GM04503 (cell line): ENCODE measurements around the gene ZNF324.
"Not testable (repeated sequence)": the region's sequence is repeated elsewhere in the genome, so short reads cannot be mapped to it uniquely, and the experiment has no call there.

Source experiments
- DNase-seq: peaks from one replicate; pipeline ENCODE4 v3.0.0-alpha.2; 2012; ENCODE audit warnings: low read depth

Gene ZNF324

GRCh38 chr19:58466760-58467589 lies at the start of gene ZNF324:
Gene ZNF324, plus strand, starts transcription at chr19:58467080. Its CDS starts 2,106 bp downstream, at chr19:58469186.
- peak; percentile 55 for DNase-seq

- no peak for DNase-seq
Observed at GRCh38 chr19:58428617-58429016, 38.3 kb upstream of the ZNF324 start.

- DNase-seq, result no peak
Observed at GRCh38 chr19:58429745-58430144, 37.1 kb upstream of the ZNF324 start.

GRCh38 chr19:58434217-58434616 lies 32.7 kb upstream of the ZNF324 start:
- no peak for DNase-seq

GRCh38 chr19:58439576-58440554 lies 27.0 kb upstream of the ZNF324 start, which contains the start of gene ZNF132:
Gene ZNF132, minus strand, starts transcription at chr19:58440153. Its CDS starts 332 bp downstream, at chr19:58439821.
- DNase-seq, result peak; percentile 99

- DNase-seq, result no peak
Observed at GRCh38 chr19:58440556-58440955, 26.3 kb upstream of the ZNF324 start.

GRCh38 chr19:58442986-58443385 lies 23.9 kb upstream of the ZNF324 start:
- DNase-seq, result not testable (repeated sequence)

- DNase-seq, result not testable (repeated sequence)
Observed at GRCh38 chr19:58448860-58449259, 18.0 kb upstream of the ZNF324 start.

GRCh38 chr19:58449980-58450379 lies 16.9 kb upstream of the ZNF324 start:
- not testable (repeated sequence) for DNase-seq

- no peak for DNase-seq
Observed at GRCh38 chr19:58450856-58451357, 16.0 kb upstream of the ZNF324 start.

GRCh38 chr19:58451358-58452101 lies 15.3 kb upstream of the ZNF324 start, which contains the start of gene ZNF324B:
Gene ZNF324B, plus strand, starts transcription at chr19:58451622. Its CDS starts 2,080 bp downstream, at chr19:58453702.
- DNase-seq, result peak; percentile 68

- no peak for DNase-seq
Observed at GRCh38 chr19:58453743-58454142, 13.1 kb upstream of the ZNF324 start.

- DNase-seq, result no peak
Observed at GRCh38 chr19:58455306-58455705, 11.6 kb upstream of the ZNF324 start.

- no peak for DNase-seq
Observed at GRCh38 chr19:58456111-58456510, 10.8 kb upstream of the ZNF324 start.

- no peak for DNase-seq
Observed at GRCh38 chr19:58460039-58460438, 6.8 kb upstream of the ZNF324 start.

GRCh38 chr19:58466089-58466759 lies 656 bp upstream of the ZNF324 start:
- DNase-seq, result no peak

GRCh38 chr19:58468216-58468839 lies 1.4 kb downstream of the ZNF324 start:
- DNase-seq, result no peak

GRCh38 chr19:58469241-58470013 lies 2.5 kb downstream of the ZNF324 start:
- no peak for DNase-seq

- DNase-seq, result not testable (repeated sequence)
Observed at GRCh38 chr19:58470837-58471543, 4.1 kb downstream of the ZNF324 start.
